RKO (cell line): ENCODE results near the gene ATP9A.
"Not testable (repeated sequence)": the region's sequence is repeated elsewhere in the genome, so short reads cannot be mapped to it uniquely, and the experiment has no call there.

ENCODE experiments used
- DNase-seq: peaks from one replicate; pipeline ENCODE4 v3.0.0-alpha.2; 2016; ENCODE audit warnings: low spot score

The ATP9A gene

DNA sequence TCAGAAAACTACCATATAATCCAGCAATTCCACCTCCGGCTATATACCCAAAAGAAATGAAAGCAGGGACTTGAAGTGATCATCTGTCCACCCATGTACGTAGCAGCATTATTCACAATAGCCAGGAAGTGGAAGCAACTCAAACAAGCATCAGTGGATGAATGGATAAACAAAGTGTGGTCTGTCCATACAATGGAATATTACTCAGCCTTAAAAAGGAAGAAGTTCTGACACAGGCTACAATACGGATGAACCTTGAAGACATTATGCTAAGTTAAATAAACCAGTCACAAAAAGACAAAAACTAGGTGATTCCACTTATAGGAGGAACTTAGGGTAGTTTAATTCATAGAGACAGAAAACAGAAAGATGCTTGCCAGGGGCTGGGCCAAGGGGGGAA, 76.5 kb downstream of the ATP9A start:
- DNase-seq, result no peak

DNA sequence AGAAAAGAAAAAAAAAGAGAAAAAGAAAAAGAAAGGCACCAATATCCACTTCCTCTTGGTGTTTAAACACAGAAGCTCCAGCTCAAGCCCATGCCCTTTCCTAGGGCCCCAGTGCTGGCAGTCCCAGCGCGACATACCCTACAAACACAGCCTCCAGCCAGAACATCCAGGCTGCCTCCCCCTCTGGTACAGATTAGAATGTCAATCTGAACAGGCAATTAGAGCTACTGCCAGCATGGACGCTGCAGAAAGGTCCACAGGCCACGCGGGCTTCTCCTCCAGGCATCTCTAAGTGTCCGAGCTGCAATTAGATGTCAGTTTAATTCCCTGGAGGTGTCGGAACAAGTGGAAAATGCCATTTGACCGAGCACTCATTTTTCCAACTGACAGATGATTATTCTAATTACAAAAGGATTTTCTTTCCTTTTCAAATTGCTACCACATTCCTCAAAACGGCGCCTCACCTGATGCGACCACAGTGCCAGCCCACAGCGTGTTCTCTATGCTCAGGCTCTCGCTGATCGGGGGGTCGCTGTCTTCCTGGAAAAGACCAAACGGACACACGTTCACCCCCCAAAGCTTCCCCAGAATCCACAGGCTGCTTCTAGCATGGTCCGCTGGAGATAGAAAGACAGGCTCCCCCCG, 79.5 kb downstream of the ATP9A start:
- DNase-seq, result no peak

DNA sequence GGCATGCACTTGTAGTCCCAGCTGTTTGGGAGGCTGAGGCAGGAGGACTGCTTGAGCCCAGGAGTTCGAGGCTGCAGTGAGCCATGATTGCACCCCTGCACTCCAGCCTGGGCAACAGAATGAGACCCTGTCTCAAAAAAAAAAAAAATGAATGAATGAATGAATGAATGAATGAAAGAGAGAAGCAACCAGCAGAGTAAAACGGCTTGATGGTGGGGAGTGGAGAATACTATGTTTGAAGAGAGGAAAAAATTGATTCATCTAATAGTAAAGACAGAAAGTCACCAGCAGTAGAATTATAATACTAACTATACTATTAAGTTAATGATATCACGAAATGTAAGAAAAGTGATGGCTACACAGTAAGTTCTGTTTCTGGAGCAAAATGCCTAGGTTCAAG, 80.6 kb downstream of the ATP9A start:
- no peak for DNase-seq

DNA sequence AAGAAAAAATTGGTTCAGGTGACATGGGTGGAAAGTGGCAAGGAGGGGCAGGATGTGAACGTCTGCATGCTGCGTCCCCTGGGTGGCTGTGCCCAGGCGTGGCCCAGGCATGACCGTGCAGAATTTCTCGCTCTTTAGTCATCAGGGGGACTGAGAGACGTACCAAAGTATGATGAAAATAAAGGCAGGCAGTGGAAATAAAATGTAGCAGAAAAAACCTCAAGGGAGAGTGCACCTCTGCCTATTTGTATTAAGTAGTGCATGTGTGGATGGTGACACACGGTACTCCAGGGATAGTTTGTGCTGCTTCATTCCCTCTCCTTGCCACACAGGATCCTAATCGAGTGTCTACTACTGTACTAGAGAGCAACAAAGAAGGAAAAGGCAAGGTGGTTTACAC, 81.1 kb downstream of the ATP9A start:
- DNase-seq, result peak; percentile 58

DNA sequence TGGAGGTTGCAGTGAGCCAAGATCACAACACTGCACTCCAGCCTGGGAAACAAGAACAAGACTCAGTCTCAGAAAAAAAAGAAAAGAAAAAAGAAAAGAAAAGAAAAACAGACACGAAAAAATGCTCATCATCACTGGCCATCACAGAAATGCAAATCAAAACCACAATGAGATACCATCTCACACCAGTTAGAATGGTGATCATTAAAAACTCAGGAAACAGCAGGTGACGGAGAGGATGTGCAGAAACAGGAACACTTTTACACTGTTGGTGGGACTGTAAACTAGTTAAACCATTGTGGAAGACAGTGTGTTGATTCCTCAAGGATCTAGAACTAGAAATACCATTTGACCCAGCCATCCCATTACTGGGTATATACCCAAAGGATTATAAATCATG, 82.7 kb downstream of the ATP9A start:
- DNase-seq, result not testable (repeated sequence)

DNA sequence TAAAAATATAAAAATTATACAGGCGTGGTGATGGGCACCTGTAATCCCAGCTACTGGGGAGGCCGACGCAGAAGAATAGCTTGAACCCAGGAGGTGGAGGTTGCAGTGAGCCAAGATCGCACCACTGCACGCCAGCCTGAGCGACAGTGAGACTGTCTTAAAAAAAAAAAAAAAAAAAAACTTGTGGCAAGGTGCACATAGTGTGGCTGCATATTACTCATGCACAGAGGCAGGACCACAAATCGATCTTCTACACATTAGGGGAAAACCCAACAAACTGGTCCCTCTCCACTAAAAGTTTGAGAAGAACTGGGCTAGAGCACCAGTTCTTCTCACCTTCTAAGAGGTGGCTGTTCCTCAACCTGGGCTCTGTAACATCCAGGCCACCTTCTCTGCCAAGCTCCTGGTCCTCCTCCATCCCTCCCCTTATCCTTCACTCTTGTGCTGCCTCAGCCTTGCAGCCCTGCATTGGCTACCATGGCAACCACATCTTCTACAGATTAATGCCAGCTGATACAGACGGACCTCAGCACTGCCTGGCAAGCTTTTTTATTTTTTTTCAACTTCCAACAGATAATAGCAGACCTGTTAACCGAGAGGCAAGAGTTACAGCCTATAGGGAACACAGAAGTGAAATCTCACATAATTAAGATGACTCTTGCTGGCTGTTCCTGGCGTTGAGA, 88.0 kb downstream of the ATP9A start:
- DNase-seq, result no peak

DNA sequence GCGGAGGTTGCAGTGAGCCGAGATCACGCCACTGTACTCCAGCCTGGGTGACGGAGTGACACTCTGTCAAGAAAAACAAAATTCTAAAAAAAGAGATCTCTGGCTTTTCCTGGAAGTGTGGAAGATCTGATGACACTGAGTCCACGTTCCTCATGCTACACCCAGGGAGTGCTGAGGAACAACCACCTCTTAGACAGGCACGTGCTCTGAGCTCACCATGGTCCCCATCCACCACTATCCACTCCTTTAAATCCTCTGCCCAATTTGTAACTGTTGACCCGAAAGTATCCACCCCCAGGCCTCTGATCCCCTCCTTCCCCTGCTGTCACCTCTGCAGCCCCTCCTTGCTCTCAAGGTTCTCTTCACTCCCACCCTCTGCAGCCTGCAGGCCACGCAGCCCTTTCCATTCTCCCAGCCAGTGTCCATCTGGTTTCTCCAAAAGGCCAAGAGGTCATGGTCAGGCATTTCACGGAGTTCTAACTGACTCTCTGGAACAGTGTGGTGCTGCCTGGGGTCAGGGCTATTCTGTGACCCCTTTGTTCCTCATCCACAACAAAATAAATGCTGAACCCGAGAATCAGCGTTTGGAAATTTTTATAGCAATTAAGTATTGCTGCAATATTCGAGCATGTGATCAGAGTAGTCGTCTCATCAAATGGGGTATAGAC, 88.8 kb downstream of the ATP9A start:
- DNase-seq, result no peak

DNA sequence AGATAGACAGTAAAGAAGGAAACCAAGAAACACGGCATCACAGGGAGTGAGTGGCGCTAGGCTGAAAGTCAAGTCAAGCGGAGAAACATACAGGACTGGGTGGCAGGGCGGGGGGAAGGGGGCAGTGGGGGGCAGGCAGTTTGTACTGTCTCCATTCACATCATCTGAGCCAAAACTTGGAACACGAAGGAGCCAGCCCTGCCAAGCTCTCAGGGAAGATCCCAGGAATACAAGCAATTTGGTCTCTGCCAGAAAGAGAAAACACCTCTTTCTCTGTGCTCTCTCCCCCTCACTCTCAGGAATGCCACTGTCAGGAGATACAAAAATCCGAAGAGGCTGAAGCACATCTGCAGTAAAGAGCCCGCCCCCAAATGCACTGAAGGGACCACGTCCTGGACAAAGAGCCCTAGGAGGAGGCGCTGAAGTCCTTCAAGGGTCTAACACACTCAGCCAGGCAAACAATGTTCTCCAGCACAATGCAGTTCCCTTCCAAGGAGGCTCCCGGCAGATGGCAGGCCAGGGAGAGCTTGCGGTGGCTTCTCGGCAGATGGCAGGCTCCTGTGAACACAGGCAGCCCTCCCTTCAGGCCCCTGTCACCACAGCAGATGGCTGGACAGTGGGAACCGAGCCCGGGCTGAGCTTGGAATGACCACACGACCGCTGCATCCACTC, 90.0 kb downstream of the ATP9A start:
- DNase-seq, result no peak

DNA sequence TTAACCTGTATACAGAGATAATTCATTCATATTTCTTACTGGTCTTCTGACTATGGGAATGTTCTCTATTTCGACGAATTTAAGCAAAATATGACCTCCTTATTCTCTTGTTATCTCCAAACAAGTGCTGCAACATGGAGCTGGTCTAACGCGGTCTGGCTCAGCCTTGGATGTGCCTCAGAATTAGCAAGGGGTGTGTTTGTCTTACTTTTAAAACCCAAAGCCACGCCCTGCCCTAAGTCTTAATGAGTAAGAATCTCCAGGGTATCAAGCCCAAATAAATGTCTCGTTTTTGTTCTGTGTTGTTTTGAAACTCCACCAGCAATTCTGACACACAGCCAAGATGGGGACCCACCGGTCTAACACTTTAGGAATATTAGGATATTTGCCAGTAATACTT, 99.2 kb downstream of the ATP9A start:
- no peak for DNase-seq

DNA sequence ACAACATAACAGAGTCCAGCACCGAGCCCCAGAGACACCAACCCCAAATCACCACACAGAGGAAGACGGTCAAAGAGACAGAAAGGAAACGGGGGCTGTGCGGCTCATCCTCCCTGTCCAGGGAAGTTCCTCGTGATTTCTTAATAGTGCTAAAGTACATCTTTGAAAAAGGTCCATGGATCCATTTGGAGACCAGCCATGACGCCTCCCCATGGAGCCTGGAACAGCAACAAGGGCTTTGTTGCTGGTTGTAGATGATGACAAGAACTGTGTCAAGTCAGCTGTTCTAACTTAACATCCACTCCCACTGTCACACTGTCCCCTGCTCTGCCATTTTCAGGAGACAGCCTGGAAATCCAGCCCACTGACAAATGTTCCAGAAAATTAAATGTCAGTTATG, 99.7 kb downstream of the ATP9A start:
- DNase-seq, result no peak

DNA sequence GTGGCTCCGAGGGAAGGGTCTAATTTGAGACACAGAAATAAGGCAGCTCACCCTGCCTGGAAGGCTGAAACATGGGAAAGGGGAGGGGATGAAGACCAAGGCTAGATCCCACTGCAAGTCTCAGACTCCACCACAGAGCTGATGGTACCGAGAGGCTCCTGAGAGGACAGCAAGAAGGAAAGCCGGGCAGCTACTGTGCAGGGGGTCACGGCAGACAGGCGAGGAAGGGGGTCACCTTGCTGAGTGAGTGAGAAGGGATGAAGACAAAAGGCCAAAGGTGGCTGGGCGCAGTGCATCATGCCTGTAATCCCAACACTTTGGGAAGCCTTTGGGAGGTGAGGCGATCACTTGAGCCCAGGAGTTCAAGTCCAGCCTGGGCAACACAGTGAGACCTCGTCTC, 100.7 kb downstream of the ATP9A start:
- DNase-seq, result no peak

DNA sequence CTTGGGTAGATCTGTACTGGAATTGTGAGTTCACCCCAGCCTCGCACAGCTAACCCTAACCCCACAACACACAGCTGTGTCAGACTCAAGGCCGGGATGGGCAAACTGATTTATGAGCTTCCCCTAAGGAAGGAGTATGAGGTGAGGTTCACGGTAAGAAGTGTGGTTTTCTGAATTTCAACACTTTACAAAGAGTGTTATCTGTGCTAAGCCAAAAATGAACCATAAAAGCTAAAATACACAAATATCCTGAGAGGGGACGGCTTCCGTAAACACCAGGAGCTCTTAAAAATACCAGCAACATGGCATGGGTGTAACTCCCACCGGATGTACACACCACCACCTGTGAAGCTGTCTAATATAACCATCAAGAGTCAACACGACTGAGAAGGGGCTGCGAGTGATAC, 101.2 kb downstream of the ATP9A start:
- DNase-seq, result no peak

DNA sequence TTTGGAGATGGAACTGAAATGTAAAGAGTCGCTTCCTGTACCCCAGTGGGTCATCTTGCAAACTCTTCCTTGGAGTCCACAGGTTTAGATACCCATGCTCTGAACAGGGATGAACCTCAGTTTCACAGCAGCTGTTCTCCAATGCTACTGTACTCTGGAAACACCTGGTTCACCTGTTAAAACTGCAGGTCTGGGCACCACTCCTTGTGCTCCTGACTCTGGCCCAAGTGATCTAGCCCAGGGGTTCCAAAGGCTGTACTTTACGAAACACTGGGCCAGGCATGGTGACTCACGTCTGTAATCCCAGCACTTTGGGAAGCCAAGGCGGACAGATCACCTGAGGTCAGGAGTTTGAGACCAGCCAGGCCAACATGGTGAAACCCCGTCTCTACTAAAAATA, 102.1 kb downstream of the ATP9A start:
- no peak for DNase-seq

DNA sequence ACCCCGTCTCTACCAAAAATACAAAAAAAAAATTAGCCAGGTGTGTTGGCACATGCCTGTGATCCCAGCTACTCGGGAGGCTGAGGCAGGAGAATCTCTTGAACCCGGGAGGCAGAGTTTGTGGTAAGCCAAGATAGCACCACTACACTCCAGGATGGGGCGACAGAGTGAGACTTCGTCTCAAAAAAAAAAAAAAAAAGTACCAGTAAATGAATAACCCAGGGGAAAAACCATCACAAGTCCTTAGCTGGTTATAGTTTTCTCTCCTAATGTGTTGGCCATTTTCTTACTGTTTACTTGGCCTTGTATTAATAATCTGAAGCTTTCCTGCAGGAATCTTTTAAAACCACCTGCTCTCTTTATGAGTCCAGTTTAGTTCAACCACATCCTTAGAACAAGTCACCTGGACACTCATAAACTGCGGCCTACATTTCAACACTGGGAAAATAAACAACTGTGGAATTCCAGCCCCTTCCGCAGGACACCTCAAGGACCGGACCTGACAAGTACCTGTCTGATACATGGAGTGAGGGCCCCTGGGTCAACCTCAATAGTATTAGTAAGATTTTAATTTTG, 102.6 kb downstream of the ATP9A start:
- DNase-seq, result no peak

DNA sequence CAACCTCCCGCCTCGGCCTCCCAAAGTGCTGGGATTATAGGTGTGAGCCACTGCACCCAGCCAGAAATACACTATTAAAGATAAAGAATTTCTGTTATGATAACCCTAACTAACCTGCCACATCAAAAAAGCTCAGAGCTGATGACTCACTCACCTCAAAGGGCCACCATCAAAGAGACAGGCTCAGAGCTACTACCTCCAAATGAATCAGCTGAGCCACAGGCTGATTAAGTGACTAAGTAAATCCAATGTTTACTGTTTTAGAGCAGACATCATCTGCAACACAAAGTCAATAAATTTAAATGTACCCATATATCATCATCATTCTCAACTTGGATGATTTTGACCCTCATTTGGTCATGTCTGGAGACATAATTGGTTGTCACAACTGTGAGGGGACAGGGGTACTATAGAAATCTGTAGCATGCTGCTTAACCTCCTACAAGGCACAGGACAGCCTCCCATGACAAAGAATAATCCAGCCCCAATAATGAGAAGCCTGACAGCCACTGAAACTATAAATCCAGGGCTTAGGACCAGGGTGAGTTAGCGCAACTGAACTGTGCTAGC, 106.5 kb downstream of the ATP9A start:
- peak; percentile 56 for DNase-seq

DNA sequence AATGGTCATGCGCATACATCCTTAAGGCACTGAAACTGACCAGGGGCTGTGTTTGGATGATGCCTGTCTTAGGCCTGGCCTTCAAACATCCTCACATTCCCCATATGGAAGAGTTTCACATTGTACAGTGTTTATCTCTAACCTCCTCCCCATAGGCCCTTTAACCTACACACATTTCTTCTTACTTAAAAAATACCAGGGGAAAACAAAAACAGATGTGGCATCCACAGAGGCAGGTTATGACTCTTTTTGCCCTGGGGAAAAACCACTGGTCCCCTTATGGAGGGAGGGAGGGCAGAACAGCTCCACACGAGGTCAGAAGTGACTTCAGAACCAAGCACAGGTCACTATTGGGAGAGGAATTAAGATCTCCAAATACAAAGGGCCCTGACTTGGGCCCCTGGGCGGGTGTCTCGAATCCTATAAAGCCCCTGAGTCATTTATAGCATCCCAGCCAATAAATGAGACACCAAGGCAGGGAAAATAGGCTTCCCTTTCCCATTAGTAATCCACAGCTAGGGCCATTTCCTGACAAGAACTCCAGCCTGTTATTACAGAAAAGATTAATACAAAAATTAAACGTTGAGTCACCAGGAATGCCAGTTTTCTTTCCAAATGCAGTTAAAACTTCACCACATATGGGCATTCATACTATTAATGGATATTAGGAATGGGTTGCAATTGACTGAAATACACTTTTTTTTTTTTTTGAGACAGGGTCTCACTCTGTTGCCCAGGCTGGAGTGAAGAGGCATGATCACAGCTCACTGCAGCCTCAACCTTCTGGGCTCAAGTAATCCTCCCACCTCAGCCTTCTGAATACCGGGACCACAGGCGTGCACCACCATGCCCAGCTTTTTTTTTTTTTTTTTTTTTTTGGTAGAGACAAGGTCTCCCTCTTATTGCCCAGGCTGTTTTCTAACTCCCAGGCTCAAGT, 107.2 kb downstream of the ATP9A start:
- peak; percentile 33 for DNase-seq

DNA sequence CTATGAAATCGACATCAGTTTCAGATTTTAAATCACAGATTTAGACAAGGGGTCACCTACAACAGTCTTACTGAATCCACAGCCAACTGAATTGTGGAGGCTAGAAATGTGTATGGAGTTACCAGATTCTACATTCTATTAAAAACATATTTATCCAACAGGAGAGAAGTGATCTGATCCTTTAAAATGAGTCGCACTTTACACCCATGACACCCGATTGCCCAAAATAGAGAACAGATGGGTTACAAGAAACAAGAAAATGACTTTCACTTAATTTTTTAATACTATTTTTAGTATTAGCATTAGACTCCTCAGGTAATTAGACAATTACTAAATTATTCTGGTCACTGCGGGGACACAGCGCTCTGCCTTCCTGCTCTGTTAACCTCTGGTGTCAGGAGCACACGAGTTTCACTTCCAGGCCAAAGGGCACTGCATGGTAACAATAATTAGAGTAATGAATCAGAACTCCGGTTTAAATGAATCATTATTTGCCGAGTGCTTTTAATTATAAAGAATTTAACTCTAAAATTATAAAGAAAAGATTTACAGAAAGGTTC, 108.6 kb downstream of the ATP9A start:
- DNase-seq, result no peak

DNA sequence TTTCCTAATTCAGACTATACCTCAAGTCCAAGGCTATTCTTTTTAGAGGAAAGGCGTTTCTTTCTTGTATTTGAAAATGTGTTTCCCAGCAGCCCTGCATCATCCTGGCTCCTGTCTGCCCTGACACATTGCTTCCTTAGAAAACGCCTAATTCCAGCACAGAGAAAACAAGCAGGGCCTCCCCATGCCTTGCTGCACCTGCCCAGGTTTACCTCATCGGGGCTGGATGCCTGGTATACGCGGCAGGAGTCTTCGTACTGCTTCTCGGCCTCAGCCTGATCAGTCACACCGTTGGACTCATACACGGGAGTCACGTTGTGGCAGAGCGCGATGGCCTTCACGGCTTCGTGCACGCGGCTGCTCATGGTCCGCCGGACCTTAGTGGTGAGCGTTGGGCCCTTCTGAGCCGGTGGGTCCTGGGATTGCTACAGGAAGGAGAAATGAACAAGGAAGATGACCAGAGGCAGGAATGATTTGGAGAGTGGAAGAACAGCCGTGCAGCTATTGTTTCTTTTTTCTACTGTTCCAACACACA, 111.4 kb downstream of the ATP9A start:
- DNase-seq, result no peak

DNA sequence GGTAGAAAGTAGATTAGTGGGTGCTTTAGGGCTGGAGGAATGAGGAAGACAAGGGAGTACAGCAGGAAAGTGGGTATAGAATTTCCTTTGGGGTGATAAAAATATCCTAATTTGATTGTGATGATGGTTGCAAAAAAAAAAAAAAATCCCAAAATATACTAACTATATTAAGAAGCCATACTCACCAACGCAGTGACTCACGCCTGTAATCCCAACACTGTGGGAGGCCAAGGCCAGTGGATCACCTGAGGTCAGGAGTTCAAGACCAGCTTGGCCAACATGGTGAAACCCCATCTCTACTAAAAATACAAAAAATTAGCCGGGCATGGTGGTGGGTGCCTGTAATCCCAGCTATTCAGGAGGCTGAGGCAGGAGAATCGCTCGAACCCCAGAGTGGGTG, 112.1 kb downstream of the ATP9A start:
- not testable (repeated sequence) for DNase-seq

DNA sequence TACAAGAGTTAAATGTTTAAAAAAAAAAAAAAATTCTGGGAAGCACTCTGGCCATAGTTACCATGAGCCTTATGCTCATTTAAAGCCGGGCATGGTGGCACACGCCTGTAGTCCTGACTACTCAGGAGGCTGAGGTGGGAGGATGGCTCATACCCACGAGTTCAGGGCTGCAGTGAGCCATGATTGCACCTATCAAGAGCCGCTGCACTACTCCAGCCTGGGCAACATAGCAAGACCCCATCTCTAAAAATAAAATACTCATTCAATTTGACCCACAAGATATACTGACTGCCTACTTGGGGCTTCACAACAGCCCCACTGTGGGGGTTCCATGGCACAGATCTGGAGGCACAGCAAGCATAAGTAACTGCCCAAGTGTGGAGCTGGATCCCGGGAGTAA, 113.7 kb downstream of the ATP9A start:
- no peak for DNase-seq

DNA sequence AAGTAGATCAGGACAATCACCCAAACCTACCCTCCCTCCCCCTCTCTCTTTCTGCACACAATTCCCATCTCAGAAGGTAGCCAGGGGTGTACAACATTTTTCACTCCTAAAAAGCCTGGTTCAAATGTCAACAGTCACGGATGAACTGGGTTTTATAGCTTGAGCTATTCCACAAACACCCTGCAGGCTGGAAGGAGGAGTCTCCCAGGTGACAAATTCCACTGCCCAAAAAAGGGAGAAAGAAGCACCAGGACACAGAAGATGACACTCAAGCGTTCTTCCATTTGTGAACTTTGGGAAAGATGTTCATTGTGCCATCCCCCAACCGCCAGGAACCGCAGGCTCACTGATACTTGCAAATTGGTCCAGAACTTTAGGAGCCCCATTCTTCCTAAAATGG, 114.1 kb downstream of the ATP9A start:
- no peak for DNase-seq
